HEK293T (cell line): Measurements from ENCODE around the gene ADAP1.
"Not testable (repeated sequence)": the region's sequence is repeated elsewhere in the genome, so short reads cannot be mapped to it uniquely, and the experiment has no call there.

Experiments
- CTCF ChIA-PET: fragments of 350-600 bp; formaldehyde crosslinking; extraction: SDS; loops from one replicate; lab custom pipeline; 2021; ENCODE audit warnings: antibody characterized with exemption, inconsistent platforms; lab: Yijun Ruan, JAX
- POLR2A ChIA-PET: fragments of 350-600 bp; formaldehyde crosslinking; extraction: SDS; loops from one replicate; lab custom pipeline; 2020; ENCODE audit warnings: antibody characterized with exemption, inconsistent platforms; lab: Yijun Ruan, JAX
- DNase-seq: peaks from one replicate; pipeline ENCODE4 v3.0.0; 2012; ENCODE audit warnings: mixed read lengths; ENCODE audit errors: extremely low spot score
- ARNT ChIP-seq: fragments of 450-650 bp; IDR thresholded peaks from 2 replicates; pipeline ENCODE4 v1.6.1; 2017; ENCODE audit warnings: mild to moderate bottlenecking
- BHLHE40 ChIP-seq: fragments of 450-650 bp; IDR thresholded peaks from 2 replicates; pipeline ENCODE4 v1.6.1; 2016; ENCODE audit warnings: mild to moderate bottlenecking, moderate library complexity, borderline replicate concordance
- CTBP1 ChIP-seq: fragments of 450-650 bp; IDR thresholded peaks from 2 replicates; pipeline ENCODE4 v1.6.1; 2016; ENCODE audit warnings: borderline replicate concordance
- ELF4 ChIP-seq: fragments of 450-650 bp; IDR thresholded peaks from 2 replicates; pipeline ENCODE4 v1.6.1; 2017; ENCODE audit warnings: antibody characterized with exemption
- FOXA1 ChIP-seq: fragments of 450-650 bp; IDR thresholded peaks from 2 replicates; pipeline ENCODE4 v1.6.1; 2016; ENCODE audit warnings: mild to moderate bottlenecking
- FOXK2 ChIP-seq: fragments of 450-650 bp; IDR thresholded peaks from 2 replicates; pipeline ENCODE4 v1.6.1; 2016; ENCODE audit warnings: mild to moderate bottlenecking
- FOXM1 ChIP-seq: fragments of 450-650 bp; IDR thresholded peaks from 2 replicates; pipeline ENCODE4 v1.6.1; 2017; ENCODE audit warnings: mild to moderate bottlenecking, borderline replicate concordance
- HDGF ChIP-seq: fragments of 450-650 bp; IDR thresholded peaks from 2 replicates; pipeline ENCODE4 v1.6.1; 2017; ENCODE audit warnings: antibody characterized with exemption, borderline replicate concordance
- L3MBTL2 ChIP-seq: fragments of 450-650 bp; conservative IDR thresholded peaks from 2 replicates; pipeline ENCODE4 v1.6.1; 2016; ENCODE audit warnings: mild to moderate bottlenecking
- LEF1 ChIP-seq: fragments of 450-650 bp; IDR thresholded peaks from 2 replicates; pipeline ENCODE4 v1.6.1; 2017; ENCODE audit warnings: mild to moderate bottlenecking, borderline replicate concordance
- NFRKB ChIP-seq: fragments of 450-650 bp; IDR thresholded peaks from 2 replicates; pipeline ENCODE4 v1.6.1; 2016; ENCODE audit warnings: mild to moderate bottlenecking, moderate library complexity
- PKNOX1 ChIP-seq: fragments of 450-650 bp; IDR thresholded peaks from 2 replicates; pipeline ENCODE4 v1.6.1; 2016
- SP1 ChIP-seq: fragments of 450-650 bp; IDR thresholded peaks from 2 replicates; pipeline ENCODE4 v1.6.1; 2017
- SUZ12 ChIP-seq: fragments of 450-650 bp; IDR thresholded peaks from 2 replicates; pipeline ENCODE4 v1.6.1; 2016; ENCODE audit warnings: mild to moderate bottlenecking
- TARDBP ChIP-seq: fragments of 450-650 bp; IDR thresholded peaks from 2 replicates; pipeline ENCODE4 v1.6.1; 2016
- ZNF384 ChIP-seq: fragments of 450-650 bp; IDR thresholded peaks from 2 replicates; pipeline ENCODE4 v1.6.1; 2016

ADAP1 gene

GRCh38 chr7:947391-948210 lies 6.9 kb downstream of the ADAP1 start:
- TF ChIP-seq HDGF (no peak), ELF4 (no peak), NFRKB (no peak), FOXK2 (no peak), L3MBTL2 (no peak), SUZ12 (no peak), CTBP1 (no peak), ARNT (no peak), FOXA1 (no peak), ZNF384 (no peak), TARDBP (no peak), LEF1 (no peak), FOXM1 (no peak), BHLHE40 (no peak), SP1 (no peak), PKNOX1 (no peak)
- CTCF ChIA-PET = no interaction called here
- POLR2A ChIA-PET = no interaction called here
- DNase-seq = no peak

- CTCF ChIA-PET = no interaction called here
- POLR2A ChIA-PET = no interaction called here
- no peak for TF ChIP-seq LEF1
- no peak for TF ChIP-seq ELF4
- no peak for TF ChIP-seq FOXK2
- TF ChIP-seq FOXA1 = no peak
- TF ChIP-seq HDGF = no peak
- no peak for TF ChIP-seq FOXM1
- no peak for TF ChIP-seq CTBP1
- TF ChIP-seq ARNT = no peak
- no peak for TF ChIP-seq TARDBP
- no peak for TF ChIP-seq ZNF384
- no peak for TF ChIP-seq NFRKB
- no peak for TF ChIP-seq PKNOX1
- no peak for TF ChIP-seq SP1
- no peak for TF ChIP-seq BHLHE40
- no peak for TF ChIP-seq SUZ12
- TF ChIP-seq L3MBTL2 = no peak
- DNase-seq = no peak
These were observed 8.1 kb downstream of the ADAP1 start for GRCh38 chr7:946256-946996.

GRCh38 chr7:945556-946255 lies 8.8 kb downstream of the ADAP1 start:
- no peak for TF ChIP-seq CTBP1
- no peak for TF ChIP-seq HDGF
- TF ChIP-seq FOXM1 = no peak
- TF ChIP-seq ZNF384 = no peak
- no peak for TF ChIP-seq TARDBP
- no peak for TF ChIP-seq NFRKB
- TF ChIP-seq SP1 = no peak
- TF ChIP-seq ARNT = no peak
- TF ChIP-seq FOXK2 = no peak
- TF ChIP-seq SUZ12 = no peak
- TF ChIP-seq L3MBTL2 = no peak
- TF ChIP-seq LEF1 = no peak
- TF ChIP-seq FOXA1 = no peak
- no peak for TF ChIP-seq PKNOX1
- no peak for TF ChIP-seq BHLHE40
- TF ChIP-seq ELF4 = no peak
- no peak for DNase-seq
- POLR2A ChIA-PET = no interaction called here
- CTCF ChIA-PET = no interaction called here

GRCh38 chr7:945147-945555 lies 9.3 kb downstream of the ADAP1 start:
- no peak for TF ChIP-seq TARDBP
- no peak for DNase-seq
- POLR2A ChIA-PET = no interaction called here
- CTCF ChIA-PET = no interaction called here

- TF ChIP-seq FOXM1 = no peak
- TF ChIP-seq ELF4 = no peak
- no peak for TF ChIP-seq NFRKB
- TF ChIP-seq ARNT = no peak
- TF ChIP-seq FOXA1 = no peak
- no peak for TF ChIP-seq HDGF
- TF ChIP-seq FOXK2 = no peak
- no peak for TF ChIP-seq SUZ12
- no peak for TF ChIP-seq TARDBP
- TF ChIP-seq SP1 = no peak
- no peak for TF ChIP-seq ZNF384
- no peak for TF ChIP-seq PKNOX1
- TF ChIP-seq BHLHE40 = no peak
- TF ChIP-seq CTBP1 = no peak
- TF ChIP-seq L3MBTL2 = no peak
- no peak for TF ChIP-seq LEF1
- DNase-seq = no peak
- POLR2A ChIA-PET = no interaction called here
- CTCF ChIA-PET = interaction anchor here (0.6 kb wide), 1 partner anchor 299 kb away, joined by 3 read pairs; no protein-coding TSS in a partner anchor
These were observed 9.7 kb downstream of the ADAP1 start for GRCh38 chr7:944744-945143.

GRCh38 chr7:943793-944192 lies 10.7 kb downstream of the ADAP1 start:
- CTCF ChIA-PET, DNase-seq, POLR2A ChIA-PET: not testable (repeated sequence)
